NCI-H82 (cell line): ENCODE measurements around the gene GREM1.

Experiments
- DNase-seq: peaks from one replicate; lab custom pipeline; 2025; lab: John Stamatoyannopoulos, UW

The GREM1 gene

GRCh38 chr15:32717426-32718226 is at the start of gene GREM1:
Gene GREM1, plus strand, starts transcription at chr15:32718004. Its CDS starts 12,687 bp downstream, at chr15:32730691.
- DNase-seq: no peak

GRCh38 chr15:32668942-32669341 is 48.9 kb upstream of the GREM1 start:
- DNase-seq: no peak

GRCh38 chr15:32669896-32670611 is 47.8 kb upstream of the GREM1 start:
- DNase-seq: no peak

GRCh38 chr15:32670623-32671022 is 47.2 kb upstream of the GREM1 start:
- no peak for DNase-seq

- no peak for DNase-seq
Observed at GRCh38 chr15:32671339-32672325, 46.2 kb upstream of the GREM1 start.

GRCh38 chr15:32674681-32675080 is 43.1 kb upstream of the GREM1 start:
- DNase-seq: no peak

GRCh38 chr15:32675466-32675865 is 42.3 kb upstream of the GREM1 start:
- DNase-seq: no peak

- peak; percentile 77 for DNase-seq
Observed at GRCh38 chr15:32676169-32676568, 41.6 kb upstream of the GREM1 start.

GRCh38 chr15:32677238-32677750 is 40.5 kb upstream of the GREM1 start:
- no peak for DNase-seq

GRCh38 chr15:32679298-32679690 is 38.5 kb upstream of the GREM1 start:
- no peak for DNase-seq

GRCh38 chr15:32682569-32682968 is 35.2 kb upstream of the GREM1 start:
- no peak for DNase-seq

GRCh38 chr15:32682977-32683630 is 34.7 kb upstream of the GREM1 start:
- DNase-seq: no peak

GRCh38 chr15:32683906-32684584 is 33.8 kb upstream of the GREM1 start:
- no peak for DNase-seq

GRCh38 chr15:32685576-32685975 is 32.2 kb upstream of the GREM1 start:
- DNase-seq: no peak

- no peak for DNase-seq
Observed at GRCh38 chr15:32687556-32687955, 30.2 kb upstream of the GREM1 start.

GRCh38 chr15:32688151-32688639 is 29.6 kb upstream of the GREM1 start:
- DNase-seq: no peak

- no peak for DNase-seq
Observed at GRCh38 chr15:32690941-32691688, 26.7 kb upstream of the GREM1 start.

- DNase-seq: no peak
Observed at GRCh38 chr15:32691689-32692038, 26.1 kb upstream of the GREM1 start.

GRCh38 chr15:32692286-32692685 is 25.5 kb upstream of the GREM1 start:
- no peak for DNase-seq
